Prostate gland (tissue), 2 donors: ENCODE measurements around the gene SSRP1.

Experiments used
- CTCF ChIP-seq, 4 experiments: fragments of 200-600 bp in 2 of 4; fragments of 450-650 bp in 2 of 4; sonication (generic) in 2 of 4; IDR thresholded peaks; 1 replicate in 3 of 4; 2 replicates in 1 of 4; pipeline ENCODE4 v1.5.1; 2016 to 2019; ENCODE audit warnings: antibody characterized with exemption in 4 of 4, mild to moderate bottlenecking in 2 of 4, moderate library complexity in 2 of 4
- POLR2A ChIP-seq: fragments of 450-650 bp; IDR thresholded peaks from one replicate; pipeline ENCODE4 v1.6.1; 2016; ENCODE audit warnings: antibody characterized with exemption, mild to moderate bottlenecking

GRCh38 chr11:57348636-57349313 lies 13.1 kb upstream of the SSRP1 start:
- no peak for TF ChIP-seq CTCF (IDR thresholded peaks at IDR 0.05)
- no peak for TF ChIP-seq POLR2A
